GM18508 (cell line): Measurements from ENCODE around the gene METTL15.
"Not testable (repeated sequence)": the region's sequence is repeated elsewhere in the genome, so short reads cannot be mapped to it uniquely, and the experiment has no call there.

Experiments
- ATAC-seq: cut with Tn5 transposase; IDR thresholded peaks from one replicate; pipeline ENCODE4 v1.9.1; 2021; ENCODE audit warnings: moderate number of reproducible peaks; ENCODE audit not compliant: insufficient read depth, unreplicated experiment

Gene METTL15

DNA sequence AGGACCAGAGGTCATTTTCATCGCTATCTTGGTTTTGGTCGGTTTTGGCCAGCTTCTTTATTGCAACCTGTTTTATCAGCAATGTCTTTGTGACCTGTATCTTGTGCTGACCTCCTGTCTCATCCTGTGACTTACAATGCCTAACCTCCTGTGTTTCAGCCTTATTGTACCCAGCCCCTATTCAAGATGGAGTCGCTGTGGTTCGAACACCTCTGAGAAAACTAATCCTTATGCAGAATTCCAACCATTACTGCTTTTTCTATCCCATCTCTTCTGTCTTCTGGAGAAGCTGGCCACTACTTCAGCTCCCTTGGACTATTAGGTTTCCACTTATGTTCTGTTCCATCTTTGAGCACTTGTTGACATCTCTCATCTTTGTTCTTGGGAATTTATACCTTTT is 62.6 kb downstream of the METTL15 start:
- ATAC-seq = no peak

DNA sequence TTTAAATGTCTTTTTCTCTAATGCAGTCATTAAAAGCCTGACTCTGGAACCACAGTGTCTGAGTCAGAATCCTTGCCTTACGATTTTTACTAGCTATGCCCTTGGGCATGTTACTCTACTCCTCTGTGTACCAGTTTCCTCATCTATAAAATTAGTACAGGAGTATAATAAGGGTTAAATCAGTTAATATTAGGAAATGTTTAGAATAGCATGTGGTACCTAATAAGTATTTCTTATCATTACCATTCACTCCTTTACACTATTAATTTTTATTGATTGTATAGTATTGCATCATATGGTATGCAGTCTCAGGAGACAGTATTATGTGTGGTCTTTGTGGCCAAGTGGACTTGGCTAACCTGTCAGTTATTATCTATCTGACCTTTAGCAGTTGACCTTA is 68.2 kb downstream of the METTL15 start:
- no peak for ATAC-seq

- no peak for ATAC-seq
Measured at GRCh38 chr11:28195449-28195848, 87.3 kb downstream of the METTL15 start.

- no peak for ATAC-seq
Measured at GRCh38 chr11:28209906-28210305, 101.7 kb downstream of the METTL15 start.

GRCh38 chr11:28222063-28222462 is 113.9 kb downstream of the METTL15 start:
- ATAC-seq = not testable (repeated sequence)

DNA sequence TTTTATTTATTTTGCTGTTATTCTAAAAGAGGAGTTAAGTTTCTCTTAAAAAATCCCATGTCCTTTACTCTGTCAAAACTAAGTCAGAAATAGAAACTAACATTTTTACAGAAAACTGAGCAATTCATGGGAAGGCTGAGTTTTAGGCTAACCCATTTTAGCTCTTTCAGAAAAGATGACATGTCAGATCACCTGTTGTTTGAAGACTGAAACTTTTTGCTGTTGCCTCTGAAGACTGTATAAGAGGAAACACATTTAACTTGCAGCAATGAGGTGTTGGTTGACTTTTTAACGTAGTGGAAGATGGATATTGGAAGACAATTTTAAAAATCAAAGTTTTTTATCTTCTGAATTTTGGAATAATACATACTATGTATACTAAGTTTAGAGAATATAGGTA is 115.4 kb downstream of the METTL15 start:
- no peak for ATAC-seq

- no peak for ATAC-seq
Measured at GRCh38 chr11:28223994-28224393, 115.8 kb downstream of the METTL15 start.

GRCh38 chr11:28227460-28227859 is 119.3 kb downstream of the METTL15 start:
- ATAC-seq = no peak

GRCh38 chr11:28228196-28228895 is 120.2 kb downstream of the METTL15 start:
- no peak for ATAC-seq

GRCh38 chr11:28231475-28231874 is 123.3 kb downstream of the METTL15 start:
- no peak for ATAC-seq

DNA sequence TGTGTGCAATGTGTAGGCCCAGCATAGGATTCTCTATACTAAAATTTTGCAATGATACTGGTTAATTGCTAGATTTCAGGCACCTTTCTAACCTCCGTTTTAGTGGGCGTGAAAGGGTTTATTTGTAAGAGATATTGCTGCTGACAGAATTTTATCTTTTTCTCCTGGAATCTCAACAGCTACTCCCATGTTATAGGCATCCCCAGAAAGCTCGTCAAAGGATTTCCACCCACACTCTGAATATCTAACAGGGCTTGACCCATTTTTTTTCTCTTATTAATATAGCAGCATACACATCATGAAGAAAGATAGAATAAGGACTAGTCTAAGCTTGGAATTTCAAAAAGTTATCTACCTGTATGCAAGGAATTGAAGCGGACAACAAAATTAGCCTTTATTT is 124.5 kb downstream of the METTL15 start:
- ATAC-seq = no peak

DNA sequence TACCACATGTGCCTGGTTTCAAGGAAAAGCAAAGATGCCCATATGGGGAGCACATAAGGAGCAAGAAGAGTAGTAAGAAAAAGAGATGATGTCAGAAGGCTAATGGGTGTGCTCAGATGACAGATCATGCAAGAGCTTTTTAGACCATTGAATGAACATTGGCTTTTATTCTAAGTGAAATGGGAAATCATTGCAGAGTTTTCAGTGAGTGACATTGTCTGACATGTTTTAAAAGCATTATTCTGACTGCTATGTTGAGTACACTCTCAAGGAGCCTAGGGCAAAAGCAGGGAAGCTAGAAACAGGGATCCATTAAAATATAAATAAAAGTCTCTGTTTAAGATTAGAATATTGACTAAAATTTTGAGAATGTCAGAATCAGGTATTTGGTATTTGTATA is 133.6 kb downstream of the METTL15 start:
- ATAC-seq = no peak

DNA sequence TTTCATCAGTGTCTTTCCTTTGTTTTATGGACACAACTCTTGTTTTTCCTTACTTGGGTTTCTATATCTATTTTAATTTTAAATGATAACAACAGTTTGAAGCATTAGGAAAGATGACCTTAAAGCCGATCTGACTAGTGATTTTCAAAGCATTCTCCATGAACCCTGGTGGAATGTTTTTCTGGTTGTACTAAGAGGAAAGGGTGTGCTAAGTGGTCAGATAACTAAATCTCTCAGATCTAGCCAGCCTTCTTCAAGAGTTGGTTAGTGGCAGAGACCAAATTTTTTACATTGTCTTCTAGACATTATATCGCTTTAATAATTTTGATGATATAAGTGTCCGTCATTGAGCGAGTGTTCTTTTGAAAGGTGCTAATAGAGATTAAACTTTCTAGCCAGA is 134.4 kb downstream of the METTL15 start:
- no peak for ATAC-seq

DNA sequence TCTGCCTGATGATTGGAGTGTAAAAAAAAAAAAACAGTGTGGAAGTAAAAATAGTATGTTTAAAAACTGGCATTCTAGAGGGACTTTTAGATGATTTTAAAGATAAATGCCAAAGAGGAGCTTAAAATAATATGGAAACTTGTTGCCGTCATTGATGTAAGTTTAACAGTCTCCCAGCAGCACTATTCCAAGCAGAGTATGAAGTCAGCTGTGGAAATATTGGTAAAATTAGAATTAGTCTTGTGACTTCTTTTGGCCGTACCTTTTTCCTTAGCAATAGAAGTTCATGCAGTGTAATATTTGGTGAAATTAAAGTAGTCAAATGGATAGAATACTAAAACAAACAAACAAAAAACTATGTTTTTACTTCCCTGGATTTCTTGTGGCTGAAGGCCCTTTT is 134.9 kb downstream of the METTL15 start:
- ATAC-seq = no peak

DNA sequence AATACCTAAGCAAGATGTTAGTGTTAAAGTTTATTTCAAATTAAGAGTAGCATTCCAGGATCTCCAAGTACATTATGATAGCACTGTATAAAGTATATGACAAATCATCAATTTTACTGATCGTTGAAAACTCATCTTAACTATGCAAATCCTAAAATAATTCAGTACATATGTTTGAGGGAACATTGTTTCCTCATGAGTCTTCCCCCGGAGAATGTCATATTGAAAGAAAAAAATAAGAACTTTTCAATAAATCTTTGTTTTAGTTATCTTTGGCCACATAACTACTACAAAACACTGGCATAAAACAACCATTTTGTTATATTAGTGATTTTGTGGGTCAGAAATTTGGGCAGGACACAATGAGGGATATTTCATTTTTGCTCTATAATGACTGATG is 135.4 kb downstream of the METTL15 start:
- ATAC-seq = no peak

DNA sequence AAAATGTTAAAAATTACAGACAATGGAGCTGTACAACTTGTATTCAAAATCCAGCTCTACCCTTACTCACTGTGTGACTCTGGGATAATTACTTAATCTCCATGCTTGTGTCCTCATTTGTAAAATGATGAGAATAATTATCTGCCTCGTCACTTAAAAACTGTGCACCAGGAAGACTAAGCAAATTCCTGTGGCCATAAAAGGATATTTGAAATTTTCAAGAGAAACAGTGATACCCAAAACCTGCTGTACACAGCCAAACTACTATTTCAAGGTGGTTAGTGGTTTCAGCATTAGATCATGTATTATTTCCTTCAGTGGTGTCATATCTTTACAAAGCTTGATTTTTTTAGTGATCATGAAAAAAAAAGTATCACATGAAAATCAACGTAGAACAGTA is 136.9 kb downstream of the METTL15 start:
- no peak for ATAC-seq

DNA sequence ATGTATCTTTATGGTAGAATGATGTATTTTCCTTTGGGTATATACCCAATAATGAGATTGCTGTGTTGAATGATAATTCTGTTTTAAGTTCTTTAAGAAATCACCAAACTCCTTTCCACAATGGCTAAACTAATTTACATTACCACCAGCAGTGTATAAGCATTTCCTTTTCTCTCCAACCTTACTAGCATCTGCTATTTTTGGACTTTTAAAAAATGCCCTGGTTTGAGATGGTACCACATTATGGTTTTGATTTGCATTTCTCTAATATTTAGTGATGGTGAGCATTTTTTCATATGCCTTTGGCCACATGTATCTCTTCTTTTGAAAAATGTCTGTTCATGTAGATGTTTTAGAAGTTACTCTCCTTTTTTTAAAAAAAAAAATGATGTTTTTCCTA is 142.0 kb downstream of the METTL15 start:
- no peak for ATAC-seq

DNA sequence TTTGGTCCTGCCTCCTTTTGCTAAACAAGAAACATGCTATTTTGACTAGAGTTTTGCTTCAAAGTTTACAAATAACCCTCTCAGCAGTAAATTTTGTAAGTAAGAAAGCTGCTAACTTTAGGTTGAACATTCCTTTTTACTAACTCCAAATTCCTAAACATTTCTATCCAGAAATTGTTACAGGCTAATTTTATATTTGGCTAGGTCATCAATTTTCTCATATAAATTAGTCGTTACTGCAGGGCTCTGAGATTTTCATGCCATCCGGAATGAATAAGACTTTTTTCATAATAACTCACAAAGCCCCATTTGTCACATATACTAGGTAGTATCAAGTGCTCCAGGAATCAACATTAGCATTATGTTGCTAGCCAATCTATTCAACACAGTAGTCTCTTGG is 143.1 kb downstream of the METTL15 start:
- ATAC-seq = no peak

DNA sequence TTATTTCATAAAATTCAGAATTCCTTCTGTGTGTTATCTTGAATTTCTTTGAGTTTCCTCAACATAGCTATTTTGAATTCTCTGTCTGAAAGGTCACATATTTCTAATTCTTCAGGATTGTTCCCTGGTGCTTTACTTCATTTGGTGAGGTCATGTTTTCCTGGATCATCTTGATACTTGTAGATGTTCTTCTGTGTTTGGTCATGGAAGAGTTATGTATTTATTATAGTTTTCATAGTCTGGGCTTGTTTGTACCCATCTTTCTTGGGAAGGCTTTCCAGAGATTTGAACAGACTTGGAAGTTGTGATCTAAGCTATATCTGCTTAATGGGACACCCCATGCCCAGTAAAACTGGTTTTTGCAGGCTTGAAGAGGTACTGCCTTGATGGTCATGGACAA is 149.6 kb downstream of the METTL15 start:
- no peak for ATAC-seq

DNA sequence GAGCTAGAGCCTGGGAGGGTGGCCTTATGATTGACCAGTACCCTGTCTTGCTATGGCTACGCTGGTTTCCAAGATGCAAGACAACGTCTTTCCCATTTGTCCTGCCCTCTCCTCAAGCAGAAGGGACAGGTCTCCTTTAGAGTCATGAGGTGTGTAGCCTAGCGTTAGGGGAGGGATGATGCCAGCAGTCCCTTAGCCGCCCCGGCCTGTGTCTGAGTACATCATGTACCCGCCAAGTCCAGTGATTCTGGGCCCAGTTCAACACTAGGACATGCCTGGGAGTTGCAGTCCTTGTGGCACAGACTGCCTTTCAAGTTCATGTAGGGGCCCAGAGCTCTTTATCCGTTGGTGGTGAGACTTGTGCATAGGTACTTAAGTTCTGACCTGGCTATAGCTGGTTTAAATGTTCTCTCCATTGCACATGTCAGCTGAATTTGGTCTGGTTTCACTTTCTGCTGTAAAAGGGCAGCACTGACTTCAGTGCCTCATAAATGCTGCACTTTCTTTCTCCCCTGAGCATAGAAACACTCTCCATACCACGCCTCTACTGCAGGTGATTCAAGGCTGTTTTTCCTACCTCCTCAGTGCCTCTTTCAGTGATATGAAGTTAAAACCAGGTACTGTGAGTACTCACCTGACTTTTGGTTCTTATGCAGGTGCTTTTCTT is 151.1 kb downstream of the METTL15 start:
- ATAC-seq = no peak

DNA sequence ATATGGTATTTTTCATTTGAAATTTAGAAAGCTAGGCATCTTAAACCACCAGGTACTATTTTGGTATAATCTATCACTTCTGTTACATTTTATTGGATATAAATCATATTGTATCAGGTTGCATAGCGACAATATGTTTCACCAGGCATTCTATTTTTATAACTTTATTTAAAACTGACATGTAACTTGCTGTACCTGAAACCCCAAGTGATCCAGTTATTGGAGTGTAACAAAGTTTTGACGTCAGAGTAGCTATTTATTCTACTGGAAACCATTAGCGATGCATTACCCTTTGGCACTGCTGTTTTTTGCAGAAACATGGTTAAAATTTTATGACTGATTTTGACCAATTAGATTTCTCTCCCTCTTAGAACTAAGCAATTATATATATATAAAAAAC is 160.7 kb downstream of the METTL15 start:
- ATAC-seq = no peak

GRCh38 chr11:28269586-28269985 is 161.4 kb downstream of the METTL15 start:
- ATAC-seq = no peak
